ENCODE measurements around the gene FBXL17.

The FBXL17 gene

DNA sequence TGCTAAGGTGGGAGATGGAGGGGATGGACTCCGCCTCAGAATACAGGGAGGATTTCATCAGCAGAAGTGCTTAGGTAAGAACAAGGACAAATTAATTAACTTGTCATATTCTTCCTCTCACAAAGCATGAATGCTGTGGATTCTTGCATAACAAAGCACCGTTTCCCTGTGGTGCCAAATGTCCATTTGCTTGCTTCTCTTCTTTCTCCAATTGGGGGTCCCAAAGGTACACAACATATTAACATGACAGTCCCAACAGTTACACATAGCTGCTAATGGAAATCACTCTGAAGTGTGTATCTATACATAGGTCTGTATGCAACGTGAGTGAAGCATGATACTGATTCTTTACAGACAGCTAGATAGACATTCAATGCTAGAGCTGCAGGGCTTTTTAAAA lies 564.5 kb downstream of the FBXL17 start:
- H3K79me2 ChIP-seq (ENCODE audit: insufficient read depth, low read length) = no peaks in the 10 kb centered on the region
- H2AFZ ChIP-seq (ENCODE audit: low read depth, low read length) = no peak overlapping the region
- H3K4me1 ChIP-seq (ENCODE audit: insufficient read depth, low read length) = no peaks in the 10 kb centered on the region
- no peaks in the 10 kb centered on the region for H3K36me3 ChIP-seq (ENCODE audit: insufficient read depth, low read length)
- no peaks in the 10 kb centered on the region for H3K27me3 ChIP-seq (ENCODE audit: insufficient read depth, low read length, poor library complexity)
- DNase-seq = no peak
- no peak overlapping the region for H3K4me3 ChIP-seq (ENCODE audit: low read depth in 1 of 2, low read length in 2 of 2)
- no peaks in the 10 kb centered on the region for H4K20me1 ChIP-seq (ENCODE audit: insufficient read depth, low read length)
- H3K9me3 ChIP-seq (ENCODE audit: insufficient read depth, low read length, severe bottlenecking) = no peaks in the 10 kb centered on the region
- H3K27ac ChIP-seq (ENCODE audit: low read length) = no peak overlapping the region
- no peak for ATAC-seq (ENCODE audit: insufficient read depth, low read depth)
- H3K4me2 ChIP-seq (ENCODE audit: insufficient read depth, low read length) = no peak overlapping the region
- no peak overlapping the region for H3K9ac ChIP-seq (ENCODE audit: low read depth, low read length)
- no peak for TF ChIP-seq EZH2 (IDR thresholded peaks at IDR 0.05; ENCODE audit: borderline replicate concordance, low read depth, low read length, severe bottlenecking)
- TF ChIP-seq, protein P1, sequence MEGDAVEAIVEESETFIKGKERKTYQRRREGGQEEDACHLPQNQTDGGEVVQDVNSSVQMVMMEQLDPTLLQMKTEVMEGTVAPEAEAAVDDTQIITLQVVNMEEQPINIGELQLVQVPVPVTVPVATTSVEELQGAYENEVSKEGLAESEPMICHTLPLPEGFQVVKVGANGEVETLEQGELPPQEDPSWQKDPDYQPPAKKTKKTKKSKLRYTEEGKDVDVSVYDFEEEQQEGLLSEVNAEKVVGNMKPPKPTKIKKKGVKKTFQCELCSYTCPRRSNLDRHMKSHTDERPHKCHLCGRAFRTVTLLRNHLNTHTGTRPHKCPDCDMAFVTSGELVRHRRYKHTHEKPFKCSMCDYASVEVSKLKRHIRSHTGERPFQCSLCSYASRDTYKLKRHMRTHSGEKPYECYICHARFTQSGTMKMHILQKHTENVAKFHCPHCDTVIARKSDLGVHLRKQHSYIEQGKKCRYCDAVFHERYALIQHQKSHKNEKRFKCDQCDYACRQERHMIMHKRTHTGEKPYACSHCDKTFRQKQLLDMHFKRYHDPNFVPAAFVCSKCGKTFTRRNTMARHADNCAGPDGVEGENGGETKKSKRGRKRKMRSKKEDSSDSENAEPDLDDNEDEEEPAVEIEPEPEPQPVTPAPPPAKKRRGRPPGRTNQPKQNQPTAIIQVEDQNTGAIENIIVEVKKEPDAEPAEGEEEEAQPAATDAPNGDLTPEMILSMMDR (IDR thresholded peaks at IDR 0.05; ENCODE audit: borderline replicate concordance, extremely low read depth, low read length, poor library complexity, severe bottlenecking) = no peak

DNA sequence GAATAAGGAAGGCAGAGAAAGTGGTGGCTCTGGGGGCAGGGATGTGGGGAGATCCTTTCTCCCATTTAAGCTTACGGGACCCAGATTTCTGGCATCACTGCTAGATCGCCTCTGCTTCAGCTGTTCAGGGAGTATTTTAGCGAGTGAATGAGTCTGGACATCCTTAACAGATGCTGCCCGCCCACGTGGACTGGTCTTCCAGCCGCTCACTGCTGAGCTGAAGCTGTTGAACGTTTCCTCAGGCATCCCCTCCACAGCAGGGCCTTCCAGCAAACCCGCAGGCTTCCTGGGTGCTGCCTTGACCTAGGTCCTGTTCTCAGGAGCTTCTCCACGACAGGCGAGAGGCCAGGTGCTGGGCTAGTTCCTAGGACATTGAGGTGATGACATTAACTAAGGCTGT lies 566.8 kb downstream of the FBXL17 start:
- Histone ChIP-seq H3K79me2 (ENCODE audit: insufficient read depth, low read length) (no peaks in the 10 kb centered on the region), H2AFZ (ENCODE audit: low read depth, low read length) (no peak overlapping the region), H3K36me3 (ENCODE audit: insufficient read depth, low read length) (no peaks in the 10 kb centered on the region), H3K9ac (ENCODE audit: low read depth, low read length) (no peak overlapping the region), H3K27me3 (ENCODE audit: insufficient read depth, low read length, poor library complexity) (no peaks in the 10 kb centered on the region), H3K4me3 (ENCODE audit: low read depth in 1 of 2, low read length in 2 of 2) (no peak overlapping the region), H3K27ac (ENCODE audit: low read length) (no peak overlapping the region), H3K4me1 (ENCODE audit: insufficient read depth, low read length) (no peaks in the 10 kb centered on the region), H3K9me3 (ENCODE audit: insufficient read depth, low read length, severe bottlenecking) (no peaks in the 10 kb centered on the region), H4K20me1 (ENCODE audit: insufficient read depth, low read length) (no peaks in the 10 kb centered on the region), H3K4me2 (ENCODE audit: insufficient read depth, low read length) (no peak overlapping the region)
- DNase-seq (no peak), ATAC-seq (ENCODE audit: insufficient read depth, low read depth) (no peak)
- TF ChIP-seq, protein P1 (IDR thresholded peaks at IDR 0.05; ENCODE audit: borderline replicate concordance, extremely low read depth, low read length, poor library complexity, severe bottlenecking) = no peak
- TF ChIP-seq EZH2 (IDR thresholded peaks at IDR 0.05; ENCODE audit: borderline replicate concordance, low read depth, low read length, severe bottlenecking) = no peak

DNA sequence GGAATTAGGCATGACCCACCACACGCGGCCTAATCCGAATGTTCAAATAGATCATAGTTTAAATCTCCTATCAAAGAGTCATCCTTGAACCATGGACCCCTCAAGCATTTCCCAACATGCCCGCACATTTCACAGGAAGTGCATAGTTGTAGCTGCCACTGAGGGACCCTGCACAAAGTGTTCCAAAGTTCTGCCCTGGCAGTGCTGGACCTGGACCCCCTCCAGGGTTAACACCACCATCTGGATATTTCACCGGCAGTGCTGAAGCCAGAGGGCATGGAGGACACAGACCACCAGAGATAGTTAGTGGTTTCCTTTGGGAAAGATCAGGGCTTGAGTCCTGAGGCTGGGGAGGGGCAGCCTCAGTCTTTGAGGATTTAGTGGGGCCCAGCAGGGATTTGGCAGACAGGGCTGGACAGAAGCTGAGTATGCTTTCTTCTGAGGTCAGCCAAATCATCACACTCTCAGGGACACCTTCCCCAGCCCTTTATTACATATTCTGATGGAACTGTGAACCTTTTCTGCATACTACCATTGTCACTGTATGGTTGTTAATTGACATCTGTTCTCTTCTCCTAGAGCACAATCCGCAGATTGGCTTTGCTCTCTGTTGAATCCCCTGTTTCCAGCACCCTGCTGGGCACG lies 567.6 kb downstream of the FBXL17 start:
- H3K27ac ChIP-seq (ENCODE audit: low read length) = no peak overlapping the region
- H2AFZ ChIP-seq (ENCODE audit: low read depth, low read length) = no peak overlapping the region
- no peak overlapping the region for H3K9ac ChIP-seq (ENCODE audit: low read depth, low read length)
- H3K4me2 ChIP-seq (ENCODE audit: insufficient read depth, low read length) = no peak overlapping the region
- no peaks in the 10 kb centered on the region for H3K4me1 ChIP-seq (ENCODE audit: insufficient read depth, low read length)
- H3K27me3 ChIP-seq (ENCODE audit: insufficient read depth, low read length, poor library complexity) = no peaks in the 10 kb centered on the region
- DNase-seq = no peak
- H4K20me1 ChIP-seq (ENCODE audit: insufficient read depth, low read length) = no peaks in the 10 kb centered on the region
- H3K79me2 ChIP-seq (ENCODE audit: insufficient read depth, low read length) = no peaks in the 10 kb centered on the region
- TF ChIP-seq, protein P1 (IDR thresholded peaks at IDR 0.05; ENCODE audit: borderline replicate concordance, extremely low read depth, low read length, poor library complexity, severe bottlenecking) = no peak
- no peak for TF ChIP-seq EZH2 (IDR thresholded peaks at IDR 0.05; ENCODE audit: borderline replicate concordance, low read depth, low read length, severe bottlenecking)
- H3K9me3 ChIP-seq (ENCODE audit: insufficient read depth, low read length, severe bottlenecking) = no peaks in the 10 kb centered on the region
- ATAC-seq (ENCODE audit: insufficient read depth, low read depth) = no peak
- H3K36me3 ChIP-seq (ENCODE audit: insufficient read depth, low read length) = no peaks in the 10 kb centered on the region
- no peak overlapping the region for H3K4me3 ChIP-seq (ENCODE audit: low read depth in 1 of 2, low read length in 2 of 2)

Measured in DND-41 (cell line).